GM12874 (cell line): ENCODE measurements around the gene PPP1R7.

Experiments
- CTCF ChIP-seq: IDR thresholded peaks from 2 replicates; pipeline ENCODE4 v1.5.1; 2011; ENCODE audit warnings: low read depth, mild to moderate bottlenecking, control low read depth, low read length, moderate library complexity; ENCODE audit not compliant: insufficient read depth

The PPP1R7 gene

DNA sequence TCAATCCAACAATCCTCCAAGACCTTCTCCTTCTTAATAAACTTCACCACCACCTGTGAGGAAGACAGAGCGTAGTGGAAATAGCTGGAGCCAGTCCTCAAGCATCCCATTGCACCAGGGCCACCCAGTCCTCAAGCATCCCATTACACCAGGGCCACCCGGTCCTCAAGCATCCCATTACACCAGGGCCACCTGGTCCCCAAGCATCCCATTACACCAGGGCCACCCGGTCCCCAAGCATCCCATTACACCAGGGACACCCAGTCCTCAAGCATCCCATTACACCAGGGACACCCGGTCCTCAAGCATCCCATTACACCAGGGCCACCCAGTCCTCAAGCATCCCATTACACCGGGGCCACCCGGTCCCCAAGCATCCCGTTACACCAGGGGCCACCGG lies 34.9 kb upstream of the PPP1R7 start:
- no peak for TF ChIP-seq CTCF

- no peak for TF ChIP-seq CTCF
Measured at GRCh38 chr2:241116606-241117560, 33.4 kb upstream of the PPP1R7 start.

- no peak for TF ChIP-seq CTCF
Measured at GRCh38 chr2:241118737-241119505, 31.3 kb upstream of the PPP1R7 start.

DNA sequence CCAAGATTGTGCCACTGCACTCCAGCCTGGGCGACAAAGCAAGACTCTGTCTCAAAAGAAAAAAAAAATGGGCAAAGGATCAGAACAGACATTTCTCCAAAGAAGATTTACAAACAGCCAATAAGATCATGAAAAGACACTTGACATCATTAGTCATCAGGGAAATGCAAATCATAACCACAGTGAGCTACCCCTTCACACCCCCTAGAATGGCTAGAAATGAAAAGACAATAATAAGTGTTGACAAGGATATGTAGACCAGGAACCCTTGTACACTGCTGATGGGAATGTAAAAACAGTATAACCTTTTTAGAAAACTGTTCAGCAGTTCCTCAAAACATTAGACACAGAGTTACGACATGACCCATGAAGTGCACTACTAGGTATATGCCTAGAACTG lies 29.8 kb upstream of the PPP1R7 start:
- no peak for TF ChIP-seq CTCF

GRCh38 chr2:241121008-241121407 lies 29.3 kb upstream of the PPP1R7 start:
- TF ChIP-seq CTCF, result no peak

GRCh38 chr2:241122376-241123002 lies 27.8 kb upstream of the PPP1R7 start:
- TF ChIP-seq CTCF, result no peak
